Lower leg skin (tissue), 4 donors: Measurements from ENCODE around the gene MACROD1. TPM values are rescaled to one million over a fixed set of nuclear protein-coding genes. Genes with fewer than 3 reads are reported as not detected.

ENCODE experiments used
- DNase-seq, 2 donors: peaks; one replicate each; pipeline ENCODE4 v3.0.0-alpha.2; 2019; ENCODE audit warnings: low spot score in 2 of 2
- H3K4me3 ChIP-seq: fragments of 200-600 bp; sonication (generic); 2 replicates; pipeline ENCODE4 v1.5.1; 2017; ENCODE audit warnings: mild to moderate bottlenecking, low read depth; ENCODE audit not compliant: poor library complexity, severe bottlenecking
- POLR2A ChIP-seq, 2 donors: fragments of 450-650 bp; IDR thresholded peaks; one replicate each; pipeline ENCODE4 v1.6.1; 2016 to 2017; ENCODE audit warnings: antibody characterized with exemption in 2 of 2, mild to moderate bottlenecking in 1 of 2, moderate library complexity in 1 of 2
- WGBS, 2 donors: methylation state at CpG; one replicate each; pipeline ENCODE4 v1.1.5; 2018; 5-methylcytosine and 5-hydroxymethylcytosine counted together
- intact Hi-C: fragments of 100-400 bp; cut with DNase I; formaldehyde crosslinking; loops from one replicate; pipeline ENCODE4 v1.15.0; 2023; ENCODE audit warnings: low total_unique reads
- total RNA-seq, 4 donors: library from RNA; depleted of rRNA; stranded (reverse); fragments of >200 nt; gene quantifications; one replicate each; pipeline ENCODE4 v1.1.0, GENCODE V29; 2016
- TF ChIP-seq, protein P1 (sequence below), 3 donors: fragments of 450-650 bp; IDR thresholded peaks; one replicate each; pipeline ENCODE4 v1.5.1; 2016; ENCODE audit warnings: antibody characterized with exemption in 3 of 3, mild to moderate bottlenecking in 3 of 3, moderate library complexity in 2 of 3

The MACROD1 gene
- total RNA-seq, 4 donors from 2014 or later = 44.8 to 74.8 (median 55.6) TPM

- WGBS, 2 donors = 91 to 93% methylated on average over 20 of the region's 20 CpGs
- intact Hi-C loops = no loop called here
- DNase-seq = no peak
- TF ChIP-seq, protein P1, sequence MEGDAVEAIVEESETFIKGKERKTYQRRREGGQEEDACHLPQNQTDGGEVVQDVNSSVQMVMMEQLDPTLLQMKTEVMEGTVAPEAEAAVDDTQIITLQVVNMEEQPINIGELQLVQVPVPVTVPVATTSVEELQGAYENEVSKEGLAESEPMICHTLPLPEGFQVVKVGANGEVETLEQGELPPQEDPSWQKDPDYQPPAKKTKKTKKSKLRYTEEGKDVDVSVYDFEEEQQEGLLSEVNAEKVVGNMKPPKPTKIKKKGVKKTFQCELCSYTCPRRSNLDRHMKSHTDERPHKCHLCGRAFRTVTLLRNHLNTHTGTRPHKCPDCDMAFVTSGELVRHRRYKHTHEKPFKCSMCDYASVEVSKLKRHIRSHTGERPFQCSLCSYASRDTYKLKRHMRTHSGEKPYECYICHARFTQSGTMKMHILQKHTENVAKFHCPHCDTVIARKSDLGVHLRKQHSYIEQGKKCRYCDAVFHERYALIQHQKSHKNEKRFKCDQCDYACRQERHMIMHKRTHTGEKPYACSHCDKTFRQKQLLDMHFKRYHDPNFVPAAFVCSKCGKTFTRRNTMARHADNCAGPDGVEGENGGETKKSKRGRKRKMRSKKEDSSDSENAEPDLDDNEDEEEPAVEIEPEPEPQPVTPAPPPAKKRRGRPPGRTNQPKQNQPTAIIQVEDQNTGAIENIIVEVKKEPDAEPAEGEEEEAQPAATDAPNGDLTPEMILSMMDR (IDR thresholded peaks at IDR 0.05) = no peak
- no peak for TF ChIP-seq POLR2A (IDR thresholded peaks at IDR 0.05)
- no peak overlapping the region for H3K4me3 ChIP-seq
Observed at GRCh38 chr11:64023712-64024710, 141.9 kb downstream of the MACROD1 start.

DNA sequence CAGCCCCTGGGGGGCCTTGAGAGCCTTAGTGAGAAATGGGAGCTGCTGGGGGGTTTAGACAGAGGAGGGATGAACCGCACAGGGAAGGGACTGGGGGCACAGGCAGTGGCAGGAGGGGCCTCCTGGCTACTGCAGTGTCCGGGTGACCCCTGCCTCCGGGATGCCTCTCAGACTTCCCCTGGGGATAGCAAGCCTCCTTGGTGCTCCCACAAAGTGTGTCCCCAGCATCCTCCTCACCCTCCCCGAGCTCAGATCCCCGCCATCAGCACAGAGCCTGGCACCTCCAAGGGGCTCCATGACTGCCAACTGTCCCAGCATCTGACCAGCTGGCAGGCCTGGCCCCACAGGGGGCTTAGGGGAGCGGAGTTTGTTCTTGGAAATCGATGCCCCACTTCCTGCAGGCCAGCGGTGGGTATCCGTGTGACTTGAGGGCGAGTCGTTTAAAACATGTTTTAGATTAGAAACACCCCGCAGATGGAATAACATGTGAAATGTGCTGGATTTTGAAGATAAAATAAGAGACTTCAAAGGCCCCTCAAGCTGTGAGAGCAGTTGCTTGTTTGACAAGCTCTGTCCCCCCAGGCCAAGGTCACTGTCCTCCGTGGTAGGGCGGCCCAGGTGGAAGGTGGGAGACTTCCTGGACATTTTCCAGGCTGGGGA is 143.7 kb downstream of the MACROD1 start:
- WGBS, 2 donors = 63 to 68% methylated on average over 14 of the region's 14 CpGs
- DNase-seq = no peak
- no peak overlapping the region for H3K4me3 ChIP-seq
- intact Hi-C loops = no loop called here
- TF ChIP-seq, protein P1 (IDR thresholded peaks at IDR 0.05) = no peak
- TF ChIP-seq POLR2A (IDR thresholded peaks at IDR 0.05) = no peak

- intact Hi-C loops = no loop called here
- TF ChIP-seq POLR2A (IDR thresholded peaks at IDR 0.05) = no peak
- TF ChIP-seq, protein P1 (IDR thresholded peaks at IDR 0.05) = no peak
- H3K4me3 ChIP-seq = no peak overlapping the region
- DNase-seq = no peak
- WGBS, 2 donors = 23 to 41% methylated on average over 6 to 8 of the region's 10 CpGs
Observed at GRCh38 chr11:64021757-64022093, 144.2 kb downstream of the MACROD1 start.

- no peak for DNase-seq
- no peak for TF ChIP-seq POLR2A (IDR thresholded peaks at IDR 0.05)
- TF ChIP-seq, protein P1 (IDR thresholded peaks at IDR 0.05) = no peak
- intact Hi-C loops = no loop called here
- no peak overlapping the region for H3K4me3 ChIP-seq
- WGBS, 2 donors = 65 to 67% methylated on average over 16 to 17 of the region's 22 CpGs
Observed at GRCh38 chr11:64020976-64021756, 144.7 kb downstream of the MACROD1 start.

- TF ChIP-seq, protein P1 (IDR thresholded peaks at IDR 0.05) = no peak
- TF ChIP-seq POLR2A (IDR thresholded peaks at IDR 0.05) = no peak
- intact Hi-C loops = no loop called here
- no peak for DNase-seq
- WGBS, 2 donors = 74 to 77% methylated on average over 20 to 22 of the region's 27 CpGs
- no peak overlapping the region for H3K4me3 ChIP-seq
Observed at GRCh38 chr11:64019106-64020037, 146.5 kb downstream of the MACROD1 start.
